GM12878 (cell line): ENCODE data around the gene PLPPR1. TPM values are rescaled to one million over a fixed set of nuclear protein-coding genes. Genes with fewer than 3 reads are reported as not detected.

ENCODE experiments used
- ATAC-seq: fragments of 200-7000 bp; cut with Tn5 transposase; 3 replicates; pipeline ENCODE4 v1.9.1; 2020; ENCODE audit warnings: mild to moderate bottlenecking, moderate library complexity
- BruUV-seq: library from RNA; stranded (reverse); fragments of 400-500 nt; replicated peaks from 2 replicates; lab custom pipeline; 2021; lab: Mats Ljungman, UMichigan
- CTCF ChIA-PET: fragments of 300-600 bp; sonication (Branson Sonifier 250); formaldehyde crosslinking; extraction: SDS; loops from one replicate; lab custom pipeline; 2021; ENCODE audit warnings: inconsistent platforms; lab: Yijun Ruan, JAX
- POLR2A ChIA-PET: fragments of 350-600 bp; formaldehyde crosslinking; extraction: SDS; loops from one replicate; lab custom pipeline; 2021; ENCODE audit warnings: inconsistent platforms; lab: Charles Lee
- RAD21 ChIA-PET: fragments of 300-600 bp; sonication (Branson Sonifier 250); formaldehyde crosslinking; loops from one replicate; lab custom pipeline; 2023; ENCODE audit warnings: antibody characterized with exemption; ENCODE audit not compliant: unreplicated experiment; lab: Charles Lee
- SMC1A ChIA-PET: fragments of 300-600 bp; sonication (Branson Sonifier 250); formaldehyde crosslinking; loops from one replicate; lab custom pipeline; 2023; ENCODE audit not compliant: unreplicated experiment, uncharacterized antibody; lab: Charles Lee
- DNase-seq: peaks from one replicate; pipeline ENCODE4 v3.0.0-alpha.2; 2011; ENCODE audit warnings: low read depth, low spot score
- FAIRE-seq: peaks from 3 replicates; lab custom pipeline; 2011; peaks lifted over from hg19 to GRCh38; lab: Jason Lieb, UNC
- H2AFZ ChIP-seq: 2 replicates; pipeline ENCODE4 v1.6.0; 2011; ENCODE audit warnings: low read depth, low read length, control low read depth; ENCODE audit not compliant: control insufficient read depth
- H3K27ac ChIP-seq: 2 replicates; pipeline ENCODE4 v1.5.1; 2011; ENCODE audit warnings: control low read depth; ENCODE audit not compliant: control insufficient read depth, insufficient read depth
- H3K27me3 ChIP-seq, 2 experiments: replicated peaks in 1 of 2; 2 replicates each; pipeline versions ENCODE4 v1.6.0 to v1.6.1; 2011; ENCODE audit warnings: low read length in 1 of 2; ENCODE audit not compliant: control insufficient read depth in 2 of 2, insufficient read depth in 2 of 2
- H3K36me3 ChIP-seq, 2 experiments: 2 replicates each; pipeline ENCODE4 v1.5.1; 2011; ENCODE audit warnings: low read length in 1 of 2; ENCODE audit not compliant: control insufficient read depth in 2 of 2, insufficient read depth in 2 of 2
- H3K4me1 ChIP-seq: 2 replicates; pipeline ENCODE4 v1.6.1; 2011; ENCODE audit warnings: mild to moderate bottlenecking, low read length, moderate library complexity, mixed read lengths; ENCODE audit not compliant: control insufficient read depth, insufficient read depth
- H3K4me2 ChIP-seq: 2 replicates; pipeline ENCODE4 v1.6.0; 2011; ENCODE audit warnings: control low read depth; ENCODE audit not compliant: control insufficient read depth, insufficient read depth
- H3K4me3 ChIP-seq: fragments of 200-600 bp; sonication (generic); 2 replicates; pipeline ENCODE4 v1.5.1; 2016
- H3K79me2 ChIP-seq: 2 replicates; pipeline ENCODE4 v1.6.0; 2011; ENCODE audit warnings: low read length; ENCODE audit not compliant: control insufficient read depth, insufficient read depth
- H3K9ac ChIP-seq: 2 replicates; pipeline ENCODE4 v1.8.0; 2011; ENCODE audit warnings: low read length, control low read depth, mixed read lengths; ENCODE audit not compliant: control insufficient read depth, insufficient read depth
- H3K9me3 ChIP-seq: replicated peaks from 3 replicates; pipeline ENCODE4 v1.5.1; 2011; ENCODE audit warnings: mild to moderate bottlenecking, low read length; ENCODE audit not compliant: control insufficient read depth, insufficient read depth
- H4K20me1 ChIP-seq: 2 replicates; pipeline ENCODE4 v1.6.0; 2011; ENCODE audit not compliant: control insufficient read depth, insufficient read depth
- FOXM1 ChIP-seq: IDR thresholded peaks from 2 replicates; pipeline ENCODE4 v1.6.1; 2012; ENCODE audit warnings: low read depth, mild to moderate bottlenecking, inconsistent platforms, low read length, moderate library complexity
- IKZF1 ChIP-seq: fragments of 450-650 bp; conservative IDR thresholded peaks from 2 replicates; pipeline ENCODE4 v1.6.1; 2017; ENCODE audit warnings: antibody characterized with exemption, mild to moderate bottlenecking
- IRF3 ChIP-seq: fragments of 450-650 bp; IDR thresholded peaks from 2 replicates; pipeline ENCODE4 v1.6.1; 2014; ENCODE audit warnings: mild to moderate bottlenecking
- MAX ChIP-seq: IDR thresholded peaks from 2 replicates; pipeline ENCODE4 v1.6.1; 2012; ENCODE audit warnings: low read depth, low read length, improper control_type of control experiment
- NRF1 ChIP-seq: conservative IDR thresholded peaks from 2 replicates; pipeline ENCODE4 v1.6.1; 2011; ENCODE audit warnings: mild to moderate bottlenecking, low read depth, low read length, improper control_type of control experiment
- POLR2AphosphoS5 ChIP-seq: IDR thresholded peaks from 2 replicates; pipeline ENCODE4 v1.6.1; 2011; ENCODE audit warnings: mild to moderate bottlenecking, low read length, inconsistent platforms
- RB1 ChIP-seq: fragments of 450-650 bp; formaldehyde crosslinking; IDR thresholded peaks from 2 replicates; pipeline ENCODE4 v1.6.1; 2017; ENCODE audit warnings: mild to moderate bottlenecking, borderline replicate concordance
- SMAD1 ChIP-seq: fragments of 450-650 bp; IDR thresholded peaks from 2 replicates; pipeline ENCODE4 v1.6.1; 2018; ENCODE audit warnings: mild to moderate bottlenecking, low read depth; ENCODE audit not compliant: partially characterized antibody
- SUZ12 ChIP-seq: fragments of 200-600 bp; sonication (generic); IDR thresholded peaks from one replicate; pipeline ENCODE4 v1.6.1; 2018; ENCODE audit warnings: antibody characterized with exemption, mild to moderate bottlenecking; ENCODE audit not compliant: unreplicated experiment
- ZNF207 ChIP-seq: fragments of 450-650 bp; IDR thresholded peaks from 2 replicates; pipeline ENCODE4 v1.6.1; 2014; ENCODE audit warnings: antibody characterized with exemption, mild to moderate bottlenecking, borderline replicate concordance
- ZSCAN29 ChIP-seq: fragments of 450-650 bp; IDR thresholded peaks from 2 replicates; pipeline ENCODE4 v1.6.1; 2017; ENCODE audit warnings: mild to moderate bottlenecking, moderate library complexity
- in situ Hi-C: fragments of 300-500 bp; cut with MboI; formaldehyde crosslinking; loops from 9 replicates; pipeline ENCODE4 v1.14.3; 2018; ENCODE audit warnings: mixed read lengths
- intact Hi-C: fragments of 100-400 bp; cut with micrococcal nuclease; formaldehyde crosslinking; loops from one replicate; pipeline ENCODE4 v1.14.2; 2022; ENCODE audit not compliant: unreplicated experiment
- polyA plus RNA-seq, 11 experiments: library from polyadenylated mRNA; depleted of rRNA in 4 of 11; unstranded in 6 of 11; stranded (reverse) in 5 of 11; fragments of >200 nt; fragmentation: Nextera tagmentation in 4 of 11; fragmentation: Illumina TruSeq in 1 of 11; extraction: Ambion mirVana in 4 of 11; extraction: Trizol in 1 of 11; gene quantifications; 1 replicate in 1 of 11; 2 replicates in 10 of 11; pipeline versions ENCODE4 v1.2.1 to v1.2.3, GENCODE V29; 2011 to 2016; ENCODE audit warnings: inconsistent platforms in 2 of 11, missing spikeins in 2 of 11, low read depth in 1 of 11
- total RNA-seq, 4 experiments: library from RNA; depleted of rRNA in 3 of 4; stranded (reverse); fragments of >200 nt in 3 of 4; fragmentation: Illumina TruSeq in 1 of 4; extraction: Trizol in 1 of 4; gene quantifications; 2 replicates each; pipeline versions ENCODE4 v1.2.1 to v1.2.3, GENCODE V29; 2013 to 2021
- TF ChIP-seq, protein P1 (sequence below): IDR thresholded peaks from 2 replicates; pipeline ENCODE4 v1.6.1; 2011; ENCODE audit warnings: low read depth, low read length, improper control_type of control experiment, borderline replicate concordance

Gene PLPPR1
- total and polyA plus RNA-seq, 10 of the 15 experiments (the other 5 are each of a cell fraction or from before 2014, with no cell fraction given) = 0.69 TPM; not detected in 9

GRCh38 chr9:101226161-101226560, 197.6 kb downstream of the PLPPR1 start:
- no peaks in the 10 kb centered on the region for H3K79me2 ChIP-seq
- no peak overlapping the region for H3K4me2 ChIP-seq
- H3K27me3 ChIP-seq = no peaks in the 10 kb centered on the region
- in situ Hi-C loops (no loop called here), intact Hi-C loops (no loop called here)
- ATAC-seq (no peak), DNase-seq (no peak), FAIRE-seq (no peak)
- no peaks in the 10 kb centered on the region for H3K36me3 ChIP-seq
- no peak overlapping the region for H2AFZ ChIP-seq
- ChIA-PET SMC1A (interaction anchor here (0.6 to 1.2 kb wide), 2 partner anchors 9 to 13 kb away, joined by 3 read pairs; no protein-coding TSS in a partner anchor), POLR2A (no interaction called here), RAD21 (no interaction called here), CTCF (interaction anchor here (0.6 to 1.3 kb wide), 2 partner anchors 9 to 517 kb away, joined by 3 to 5 read pairs; no protein-coding TSS in a partner anchor)
- H3K4me3 ChIP-seq = no peak overlapping the region
- H3K9ac ChIP-seq = no peak overlapping the region
- no peak overlapping the region for H3K27ac ChIP-seq
- BruUV-seq = no TSS peak
- H4K20me1 ChIP-seq = no peaks in the 10 kb centered on the region
- TF ChIP-seq ZNF207 (no peak), FOXM1 (no peak), ZSCAN29 (no peak), RB1 (no peak), POLR2AphosphoS5 (no peak), MAX (no peak), IRF3 (no peak), NRF1 (no peak), IKZF1 (no peak), SUZ12 (no peak), SMAD1 (no peak)
- TF ChIP-seq, protein P1, sequence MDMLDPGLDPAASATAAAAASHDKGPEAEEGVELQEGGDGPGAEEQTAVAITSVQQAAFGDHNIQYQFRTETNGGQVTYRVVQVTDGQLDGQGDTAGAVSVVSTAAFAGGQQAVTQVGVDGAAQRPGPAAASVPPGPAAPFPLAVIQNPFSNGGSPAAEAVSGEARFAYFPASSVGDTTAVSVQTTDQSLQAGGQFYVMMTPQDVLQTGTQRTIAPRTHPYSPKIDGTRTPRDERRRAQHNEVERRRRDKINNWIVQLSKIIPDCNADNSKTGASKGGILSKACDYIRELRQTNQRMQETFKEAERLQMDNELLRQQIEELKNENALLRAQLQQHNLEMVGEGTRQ = no peak
- H3K9me3 ChIP-seq = no peaks in the 10 kb centered on the region
- H3K4me1 ChIP-seq = no peaks in the 10 kb centered on the region
